ENCODE measurements around the gene CAMK4.
"Not testable (repeated sequence)": the region's sequence is repeated elsewhere in the genome, so short reads cannot be mapped to it uniquely, and the experiment has no call there.

CAMK4 gene

DNA sequence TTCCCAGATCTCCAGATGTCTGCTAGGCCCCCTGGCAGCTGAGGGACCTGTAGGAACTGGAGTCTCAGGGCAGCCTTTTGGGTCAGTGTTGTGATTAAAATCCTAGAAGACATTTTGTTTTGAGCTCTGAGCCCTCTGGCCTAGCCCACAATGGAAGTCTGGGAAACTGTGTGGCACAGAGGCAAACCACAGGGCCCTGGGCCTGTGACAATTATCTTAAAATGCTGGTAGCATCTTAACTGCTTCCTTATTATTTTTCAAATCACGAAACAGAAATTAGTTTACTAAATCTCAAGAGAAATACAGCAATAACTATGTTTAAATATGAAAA lies 162.6 kb downstream of the CAMK4 start:
- DNase-seq: no peak

DNA sequence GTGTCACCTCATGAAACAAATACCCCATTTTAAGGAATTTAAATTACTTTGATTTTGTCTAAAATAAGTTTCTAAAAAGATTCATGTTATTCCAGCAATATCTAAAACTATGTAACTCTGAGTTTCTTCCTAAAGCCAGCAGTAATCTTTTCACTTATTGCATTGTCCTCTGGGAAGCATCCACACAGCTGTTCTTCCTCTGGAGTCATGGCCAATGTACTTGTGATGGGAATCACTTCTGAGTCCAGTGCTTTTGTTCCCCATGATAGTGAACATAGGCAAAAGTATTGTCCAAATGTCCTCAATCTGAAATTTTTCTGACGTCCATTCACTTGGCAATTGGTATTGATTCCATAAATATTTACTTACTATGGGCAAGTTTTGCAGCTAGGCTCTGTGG lies 163.2 kb downstream of the CAMK4 start:
- no peak for DNase-seq

DNA sequence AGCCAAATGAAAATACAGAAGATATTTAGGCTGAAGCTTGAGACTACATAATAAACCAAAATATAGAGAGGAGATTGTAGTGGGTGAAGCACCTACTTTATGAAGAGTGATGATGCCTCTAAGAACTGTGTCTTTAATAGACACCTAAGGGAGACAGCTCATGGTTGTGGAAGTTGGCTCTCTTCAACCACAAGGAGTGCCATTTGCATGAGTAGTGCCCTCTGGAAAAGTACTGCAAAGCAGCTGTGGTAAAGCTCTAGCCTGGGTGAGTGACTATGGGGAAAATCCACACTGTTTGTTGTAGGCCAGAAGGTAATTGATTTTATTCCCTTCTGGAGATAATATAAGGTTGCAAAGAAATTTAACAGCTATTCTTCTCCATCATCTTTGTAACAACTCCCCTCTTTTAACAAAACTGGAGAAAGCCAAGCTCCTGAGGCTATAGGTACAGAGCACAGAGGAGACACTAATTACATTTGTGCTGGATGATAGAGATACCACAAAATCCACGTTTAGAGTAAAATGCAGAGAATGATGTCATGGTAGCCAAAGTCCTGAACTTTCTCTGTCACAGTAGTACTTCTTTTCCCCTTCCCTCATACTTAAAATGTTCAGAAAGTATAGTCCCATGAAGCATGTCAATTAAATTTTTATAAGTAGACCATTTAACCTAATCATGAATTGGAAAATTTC lies 165.4 kb downstream of the CAMK4 start:
- peak; percentile 89 for DNase-seq

DNA sequence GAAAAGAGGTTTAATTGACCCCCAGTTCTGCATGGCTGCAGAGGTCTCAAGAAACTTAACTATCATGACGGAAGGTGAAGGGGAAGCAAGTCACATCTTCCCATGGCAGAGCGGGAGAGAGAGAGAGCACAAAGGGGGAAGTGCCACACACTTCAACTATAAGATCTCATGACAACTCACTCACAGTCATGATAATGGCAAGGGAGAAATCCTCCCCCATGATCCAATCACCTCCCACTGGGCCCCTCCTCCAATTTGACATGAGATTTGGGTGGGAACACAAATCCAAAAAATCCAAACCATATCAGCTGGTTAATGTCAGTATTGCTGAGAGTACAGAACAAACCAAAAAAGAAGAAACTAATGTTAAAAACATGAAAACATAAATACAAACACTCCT lies 168.0 kb downstream of the CAMK4 start:
- no peak for DNase-seq

DNA sequence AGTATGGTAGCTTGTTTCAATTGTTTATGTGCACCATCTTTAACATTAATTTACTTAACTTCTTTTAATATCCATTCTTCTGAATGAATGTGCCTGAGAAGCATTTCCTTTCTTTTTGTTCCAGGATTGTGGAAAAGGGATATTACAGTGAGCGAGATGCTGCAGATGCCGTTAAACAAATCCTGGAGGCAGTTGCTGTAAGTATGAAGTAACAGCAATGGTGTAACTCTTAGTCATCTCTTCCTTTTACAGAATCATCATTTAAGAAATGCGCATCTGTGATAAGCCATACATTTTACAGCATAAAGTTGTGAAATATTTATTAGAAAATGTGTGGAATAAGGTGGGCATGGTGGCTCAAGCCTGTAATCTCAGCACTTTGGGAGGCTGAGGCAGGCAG lies 170.4 kb downstream of the CAMK4 start:
- DNase-seq: peak; percentile 69

DNA sequence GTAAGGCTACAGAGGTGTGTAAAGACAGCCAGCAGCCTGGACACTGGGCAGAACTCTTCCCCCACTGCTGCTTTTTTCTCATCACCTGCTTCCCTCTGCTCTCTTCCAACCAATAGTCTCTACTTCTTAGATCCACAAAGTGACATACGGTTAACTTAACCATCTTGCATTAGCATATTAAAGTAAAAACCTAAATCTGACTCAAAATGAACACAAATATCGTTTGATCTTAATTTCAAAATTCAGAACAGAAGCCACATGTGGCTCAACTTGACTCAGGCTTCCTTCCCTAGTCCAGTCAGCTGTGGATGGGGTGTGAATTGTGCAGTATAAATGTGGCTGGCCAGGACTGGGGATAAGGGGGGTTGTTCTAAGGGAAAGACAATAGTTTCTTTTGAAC lies 173.8 kb downstream of the CAMK4 start:
- no peak for DNase-seq

DNA sequence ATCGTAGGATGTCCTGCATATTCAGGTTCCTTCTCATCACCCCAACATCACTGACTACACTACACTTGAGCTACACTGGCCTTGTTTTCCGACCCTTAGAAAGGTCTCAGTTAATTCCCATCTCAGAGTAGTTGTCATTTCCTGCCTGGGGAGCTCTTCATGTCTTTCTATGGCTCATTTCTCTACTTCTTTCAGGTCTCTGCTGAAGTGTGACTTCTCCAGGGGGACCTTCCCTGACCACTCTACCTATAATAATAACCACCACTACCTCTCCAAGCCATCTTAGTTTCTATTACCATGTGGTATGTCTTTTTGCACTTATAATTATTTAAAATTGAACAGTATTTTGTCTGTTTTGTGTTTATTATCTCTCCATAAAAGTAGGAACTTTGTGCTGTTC lies 174.9 kb downstream of the CAMK4 start:
- no peak for DNase-seq

DNA sequence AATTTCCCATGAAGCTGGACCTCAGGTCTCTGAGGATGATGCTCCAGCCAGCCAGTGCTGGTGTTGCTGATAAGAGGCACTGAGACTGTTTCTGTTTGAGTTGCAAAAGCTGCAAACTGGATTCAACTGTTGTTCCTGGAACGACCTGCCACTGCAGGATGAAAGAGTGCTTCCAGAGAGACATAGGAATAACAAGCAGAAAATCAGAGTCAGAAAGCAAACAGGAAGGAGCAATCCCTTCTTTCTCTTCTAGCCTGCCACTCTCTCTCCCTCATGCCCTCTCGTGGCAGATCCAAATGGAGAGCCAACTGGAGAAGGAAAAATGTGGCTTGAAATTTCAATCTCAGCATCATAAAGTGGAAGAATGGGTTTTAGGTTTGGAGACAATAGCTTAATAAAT lies 177.7 kb downstream of the CAMK4 start:
- DNase-seq: no peak

DNA sequence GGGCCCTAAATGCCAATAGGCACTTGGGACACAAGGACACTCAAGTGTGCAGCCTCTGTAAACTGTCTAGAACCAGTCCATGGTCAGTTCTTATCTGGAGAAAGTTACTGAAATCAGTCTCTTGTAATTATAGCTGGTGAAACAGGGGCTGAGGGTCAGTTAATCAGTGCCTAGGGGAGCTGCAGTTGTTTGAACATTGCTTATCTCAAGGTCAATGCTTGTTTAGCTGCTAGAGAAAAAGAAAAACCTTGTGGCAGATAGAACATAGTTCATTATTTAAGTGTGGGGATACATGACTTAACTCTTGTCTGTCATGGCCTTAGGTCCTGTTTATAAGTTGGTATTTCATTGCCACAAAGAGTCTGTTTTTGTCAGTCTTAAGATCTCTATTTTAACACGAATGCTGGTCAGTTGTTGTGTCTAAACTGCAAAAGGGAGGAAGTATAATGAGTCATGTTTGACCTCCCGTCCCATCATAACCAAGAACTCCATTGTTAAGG lies 180.1 kb downstream of the CAMK4 start:
- no peak for DNase-seq

DNA sequence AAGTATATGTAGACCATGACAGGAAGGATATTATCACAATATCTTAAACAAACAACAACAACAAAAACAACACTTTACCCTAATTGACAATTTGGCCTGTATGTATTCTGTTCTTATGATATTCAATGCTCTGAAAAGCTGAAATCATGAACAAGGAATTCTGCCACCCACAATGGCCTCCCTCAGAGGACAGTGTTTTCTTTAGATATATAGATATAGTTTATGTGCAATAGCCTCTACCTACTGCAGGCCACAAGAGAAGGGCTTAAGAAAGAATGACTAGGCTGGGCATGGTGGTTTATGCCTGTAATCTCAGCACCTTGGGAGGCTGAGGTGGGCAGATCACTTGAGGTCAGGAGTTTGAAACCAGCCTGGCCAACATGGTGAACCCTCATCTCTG lies 183.4 kb downstream of the CAMK4 start:
- no peak for DNase-seq

DNA sequence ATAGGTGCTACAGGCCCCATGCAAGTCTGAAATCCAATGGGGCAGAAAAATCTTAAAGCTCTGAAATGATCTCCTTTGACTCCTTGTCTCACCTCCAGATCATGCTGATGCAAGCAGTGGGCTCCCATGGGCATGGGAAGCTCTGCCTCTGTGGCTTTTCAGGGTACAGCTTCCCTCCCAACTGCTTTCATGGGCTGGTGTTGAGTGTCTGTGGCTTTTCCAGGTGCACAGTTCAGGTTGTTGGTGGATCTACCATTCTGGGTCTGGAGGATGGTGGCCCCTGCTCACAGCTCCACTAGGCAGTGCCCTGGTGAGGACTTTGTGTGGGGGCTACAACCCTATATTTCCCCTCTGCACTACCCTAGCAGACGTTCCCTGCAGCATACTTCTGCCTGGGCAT lies 184.6 kb downstream of the CAMK4 start:
- no peak for DNase-seq

DNA sequence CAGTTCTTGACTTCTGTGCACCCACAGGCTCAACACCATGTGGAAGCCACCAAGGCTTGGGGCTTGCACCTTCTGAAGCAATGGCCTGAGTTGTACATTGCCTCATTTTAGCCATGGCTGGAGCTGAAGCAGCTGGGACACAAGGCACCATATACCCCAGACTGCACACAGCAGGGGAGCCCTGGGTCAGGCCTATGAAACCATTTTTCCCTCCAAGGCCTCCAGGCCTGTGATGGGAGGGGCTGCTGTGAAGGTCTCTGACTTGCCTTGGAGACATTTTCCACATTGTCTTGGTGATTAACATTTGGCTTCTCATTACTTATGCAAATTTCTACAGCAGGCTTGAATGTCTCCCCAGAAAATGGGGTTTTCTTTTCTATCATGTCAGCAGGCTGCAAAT lies 185.1 kb downstream of the CAMK4 start:
- not testable (repeated sequence) for DNase-seq

DNA sequence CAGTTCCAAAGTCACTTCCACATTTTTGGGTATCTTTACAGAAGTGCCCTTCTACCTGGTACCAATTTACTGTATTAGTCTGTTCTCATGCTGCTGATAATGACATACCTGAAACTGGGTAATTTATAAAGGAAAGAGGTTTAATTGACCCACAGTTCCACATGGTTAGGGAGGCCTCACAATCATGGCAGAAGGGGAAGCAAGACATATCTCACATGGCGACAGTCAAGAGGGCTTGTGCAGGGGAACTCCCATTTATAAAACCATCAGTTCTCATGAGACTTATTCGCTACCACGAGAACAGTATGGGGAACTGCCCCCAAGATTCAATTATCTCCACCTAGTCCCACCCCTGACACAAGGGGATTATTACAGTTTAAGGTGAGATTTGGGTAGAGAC lies 185.9 kb downstream of the CAMK4 start:
- not testable (repeated sequence) for DNase-seq

DNA sequence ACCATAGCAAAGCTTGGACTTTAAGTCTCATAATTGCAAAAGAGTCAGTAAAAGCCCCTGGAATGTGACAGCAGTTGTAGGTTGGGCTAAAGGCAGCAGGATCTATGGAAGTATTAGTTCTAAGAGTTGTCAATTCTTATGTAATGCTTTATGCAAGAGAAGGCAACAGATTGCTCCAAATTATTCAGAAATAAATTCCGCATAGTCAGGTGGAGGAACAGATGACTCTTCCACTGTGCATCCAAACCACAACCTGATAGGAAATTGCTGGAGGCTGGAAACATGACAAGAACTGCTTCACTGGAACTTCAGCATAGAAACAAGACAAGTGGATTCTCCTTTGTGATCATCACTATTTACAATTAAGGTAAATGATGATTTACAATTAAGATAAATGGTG lies 187.1 kb downstream of the CAMK4 start:
- DNase-seq: peak; percentile 7

DNA sequence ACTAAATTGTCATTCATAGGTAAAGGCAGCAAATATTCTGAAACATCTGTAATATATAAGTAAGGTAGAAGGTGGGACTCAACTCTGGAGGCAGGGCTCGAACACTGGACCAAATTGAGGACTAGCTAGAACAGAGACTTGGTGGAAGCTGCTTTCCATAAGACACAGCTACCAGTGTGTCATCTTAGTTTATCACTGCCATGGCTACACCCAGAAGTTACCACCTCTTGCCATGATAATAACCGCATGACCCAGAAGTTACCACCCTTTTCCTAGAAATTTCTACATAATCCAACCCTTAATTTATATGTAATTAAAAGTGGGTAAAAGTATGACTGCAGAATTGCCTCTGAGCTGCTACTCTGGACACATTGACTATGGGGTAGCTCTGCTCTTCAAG lies 188.4 kb downstream of the CAMK4 start:
- no peak for DNase-seq

DNA sequence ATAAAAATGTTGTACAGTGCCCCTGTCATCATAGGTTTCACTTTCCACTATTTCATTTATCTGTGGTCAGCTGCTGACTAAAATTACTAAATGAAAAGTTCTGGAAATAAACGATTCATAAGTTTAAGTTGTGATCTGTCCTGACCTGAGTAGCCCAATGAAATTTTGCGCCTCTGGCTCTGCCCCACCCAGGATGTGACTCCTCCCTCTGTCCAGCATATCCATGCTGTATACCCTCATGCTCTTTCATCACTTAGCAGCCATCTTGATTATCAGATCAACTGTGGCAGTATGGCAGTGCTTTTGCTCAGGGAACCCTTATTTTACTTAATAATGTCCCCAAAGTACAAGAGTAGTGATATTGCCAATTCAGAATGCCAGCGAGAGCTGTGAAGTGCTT lies 190.9 kb downstream of the CAMK4 start:
- DNase-seq: no peak

DNA sequence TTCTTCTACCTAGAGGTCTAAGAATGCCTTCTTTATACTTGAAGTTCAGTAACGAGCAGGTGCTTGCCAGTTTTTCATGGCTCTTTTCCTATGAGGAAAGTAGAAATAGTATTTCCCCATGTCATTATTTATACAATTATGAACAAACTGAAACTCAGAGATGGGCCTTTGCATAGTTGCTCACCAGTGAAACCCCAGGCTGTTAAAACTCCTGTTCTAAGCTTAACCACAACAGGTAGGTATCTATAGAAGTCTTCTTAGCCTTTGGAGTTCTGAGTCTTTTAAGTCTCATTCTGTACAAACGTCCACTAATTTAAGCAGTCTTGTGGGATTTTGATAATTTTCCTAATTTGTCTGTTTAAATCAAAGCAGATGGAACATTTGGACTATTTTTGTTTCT lies 198.1 kb downstream of the CAMK4 start:
- no peak for DNase-seq

DNA sequence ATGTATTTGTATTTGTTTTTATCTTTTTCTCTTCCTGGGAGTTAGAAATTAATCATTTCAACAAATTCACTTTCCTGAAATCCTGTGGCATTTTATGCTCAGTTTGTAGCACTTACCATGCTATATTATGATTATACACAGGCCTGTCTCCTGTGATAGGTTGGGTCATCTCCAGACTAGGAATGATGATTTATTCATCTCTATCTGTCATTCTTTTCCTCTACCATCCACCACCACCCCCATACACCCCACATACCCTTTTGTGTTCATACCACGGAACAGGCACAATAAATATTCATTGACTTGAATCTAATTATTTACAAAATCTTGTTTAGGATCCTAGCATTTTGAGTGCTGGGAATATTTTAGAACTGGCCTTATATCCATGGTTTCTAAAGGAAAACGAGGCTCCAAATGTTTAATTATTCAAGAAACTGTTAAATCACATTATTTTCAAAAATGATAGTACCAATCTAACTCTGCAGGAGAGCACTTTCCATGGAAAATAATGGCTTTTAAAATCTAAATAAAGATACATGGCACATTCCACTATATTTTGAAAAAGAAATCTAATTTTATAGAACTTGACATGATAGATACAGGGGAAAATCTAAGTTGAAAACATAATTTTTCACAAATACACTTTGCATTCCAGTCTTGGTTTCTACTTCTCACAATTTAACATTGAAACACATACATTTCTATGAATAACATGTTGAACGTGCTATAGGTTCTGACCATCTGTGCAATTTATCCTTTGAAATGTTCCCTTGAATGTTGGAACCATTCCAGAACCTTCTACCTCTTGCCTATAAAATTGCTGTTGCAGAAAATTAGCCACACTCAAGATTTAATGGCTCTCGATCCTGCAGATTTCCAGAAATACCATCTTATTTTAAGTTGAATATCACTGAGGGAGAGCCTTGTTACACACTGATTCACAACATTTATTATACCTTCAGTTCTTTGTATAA lies 198.8 kb downstream of the CAMK4 start:
- DNase-seq: no peak

DNA sequence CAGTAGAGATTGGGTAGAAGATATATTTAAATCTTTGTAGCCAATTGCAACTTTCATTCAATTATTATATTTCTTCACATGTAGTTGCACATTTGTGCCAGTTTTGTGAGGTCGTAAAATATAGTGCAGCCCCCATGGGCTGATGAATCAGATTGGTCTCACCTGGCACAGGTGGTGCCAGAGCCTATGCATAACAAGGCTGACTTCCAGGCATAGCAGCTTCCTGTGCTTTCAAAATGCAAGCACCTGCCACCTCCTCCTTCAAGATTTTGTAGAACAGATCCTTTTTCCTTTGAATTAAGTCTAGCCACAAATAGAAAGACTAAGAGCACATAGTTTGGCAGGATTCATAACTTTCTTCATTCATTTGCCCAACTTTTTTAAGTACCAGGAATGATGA lies 201.0 kb downstream of the CAMK4 start:
- DNase-seq: no peak

DNA sequence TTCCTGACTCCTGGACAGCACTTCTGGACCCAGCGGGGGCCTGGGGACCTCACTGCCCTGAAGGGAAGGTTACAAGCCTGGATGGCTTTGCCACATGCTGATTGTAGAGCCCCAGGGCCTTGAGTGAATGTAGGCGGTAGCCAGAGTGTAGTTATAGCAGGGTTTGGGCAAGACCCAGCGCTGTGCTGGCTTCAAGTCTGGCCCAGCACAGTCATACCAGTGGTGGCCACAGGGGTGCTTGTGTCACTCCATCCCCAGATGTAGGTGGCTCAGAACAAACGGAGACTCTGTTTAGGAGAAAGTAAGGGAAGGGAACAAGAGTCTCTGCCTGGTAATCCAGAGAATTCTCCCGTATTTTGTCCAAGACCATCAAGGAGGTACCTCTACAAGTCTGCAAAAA lies 203.6 kb downstream of the CAMK4 start:
- DNase-seq: no peak

DNA sequence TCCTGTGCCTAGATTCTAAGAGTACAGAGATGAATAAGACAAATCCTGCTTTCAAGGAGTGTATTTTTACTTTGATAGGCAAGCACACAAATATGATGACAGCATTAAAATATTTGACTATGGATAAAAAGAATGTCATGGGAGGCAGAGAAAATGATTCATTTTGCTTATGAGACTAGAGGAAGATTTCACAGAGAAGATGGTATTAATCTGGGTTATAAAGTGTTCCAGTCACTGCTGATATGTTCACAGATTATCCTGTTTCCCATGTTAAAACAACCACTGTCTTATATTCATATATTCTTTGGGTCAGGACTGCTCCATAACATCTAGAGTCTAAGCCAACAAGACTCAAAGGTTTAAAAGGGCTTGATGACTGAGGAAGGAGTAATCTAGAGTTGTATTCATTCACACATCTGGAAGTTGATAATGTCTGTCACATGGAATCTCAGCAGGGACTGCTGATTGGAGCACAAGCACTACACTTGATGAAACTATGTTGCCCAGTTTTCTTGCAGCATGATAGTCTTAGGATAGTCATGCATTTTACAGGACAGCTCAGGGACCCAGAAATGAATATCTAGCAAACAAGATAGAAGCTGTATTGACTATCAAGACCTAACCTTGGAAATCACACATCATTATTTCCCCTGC lies 208.8 kb downstream of the CAMK4 start:
- DNase-seq: peak; percentile 45

DNA sequence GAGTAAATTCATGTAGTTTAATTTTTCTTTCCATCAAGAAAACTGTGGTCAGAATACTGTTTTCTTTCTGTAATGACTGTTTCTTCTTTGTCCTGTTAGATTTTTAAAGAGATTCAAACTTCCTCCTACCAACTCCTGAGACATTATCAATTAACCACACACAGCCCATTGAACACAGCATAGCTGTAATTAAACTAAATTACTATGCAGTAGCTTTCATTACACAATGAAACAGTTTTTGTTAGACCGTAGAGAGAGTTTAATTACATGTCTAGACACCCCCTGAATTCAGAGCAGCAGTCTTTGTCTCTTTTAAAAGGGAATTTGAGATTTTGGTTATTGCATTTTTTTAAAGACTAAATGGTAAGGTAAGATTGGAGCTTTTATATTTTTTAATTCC lies 210.6 kb downstream of the CAMK4 start:
- DNase-seq: no peak

DNA sequence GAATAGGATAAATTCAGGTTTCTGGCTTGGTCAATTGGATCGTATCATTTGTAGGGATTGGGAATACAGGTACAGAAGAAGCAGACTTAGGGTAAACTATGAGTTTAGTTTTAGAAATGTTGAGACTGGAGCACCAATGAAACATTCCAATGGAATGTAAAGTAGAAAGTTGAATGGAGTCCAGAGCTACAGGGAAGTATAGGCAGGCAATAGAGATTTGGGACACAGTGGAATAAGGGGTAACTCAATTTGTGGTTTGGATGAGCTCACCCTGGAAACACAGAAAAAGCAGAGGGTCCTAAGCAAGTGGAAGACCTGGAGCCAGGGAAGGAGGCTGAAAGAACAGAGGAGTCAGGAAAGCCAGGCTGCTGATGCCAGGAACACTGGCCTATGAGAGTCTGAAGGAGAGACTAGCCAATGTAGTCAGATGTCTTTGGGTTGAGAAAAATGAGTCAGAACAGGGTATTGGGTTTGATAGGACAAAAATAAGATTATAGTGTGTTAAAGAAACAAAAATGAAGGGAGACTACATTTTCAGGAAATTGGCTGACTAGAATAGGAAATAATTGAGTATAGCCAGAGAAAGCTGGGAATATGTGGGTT lies 215.4 kb downstream of the CAMK4 start:
- DNase-seq: peak; percentile 68
